Lung (tissue), 12 donors: ENCODE results near the gene MRPL27. TPM values are rescaled to one million over a fixed set of nuclear protein-coding genes. Genes with fewer than 3 reads are reported as not detected.

Source experiments
- ATAC-seq: fragments of 200-7000 bp; cut with Tn5 transposase; one replicate; pipeline ENCODE4 v1.9.1; 2020; ENCODE audit warnings: moderate number of reproducible peaks; ENCODE audit not compliant: insufficient read depth, low FRiP score
- DNase-seq, 3 donors: peaks; one replicate each; pipeline ENCODE4 v3.0.0-alpha.2; 2013 to 2017
- H3K27ac ChIP-seq, 2 donors: one replicate each; pipeline ENCODE4 v1.5.1; 2013; ENCODE audit warnings: mild to moderate bottlenecking in 2 of 2, moderate library complexity in 2 of 2, control low read depth in 1 of 2, inconsistent platforms in 1 of 2, low read depth in 1 of 2, low read length in 1 of 2
- H3K27me3 ChIP-seq, 3 donors: one replicate each; pipeline ENCODE4 v1.5.1; 2013; ENCODE audit warnings: low read length in 2 of 3; ENCODE audit not compliant: control insufficient read depth in 3 of 3, insufficient read depth in 3 of 3
- H3K36me3 ChIP-seq, 4 donors: one replicate each; pipeline ENCODE4 v1.5.1; 2013; ENCODE audit warnings: low read length in 4 of 4, mild to moderate bottlenecking in 1 of 4, moderate library complexity in 1 of 4; ENCODE audit not compliant: control insufficient read depth in 4 of 4, insufficient read depth in 4 of 4
- H3K4me1 ChIP-seq, 5 donors: one replicate each; pipeline ENCODE4 v1.5.1; 2013; ENCODE audit warnings: low read length in 5 of 5, mild to moderate bottlenecking in 2 of 5, moderate library complexity in 1 of 5; ENCODE audit not compliant: control insufficient read depth in 5 of 5, insufficient read depth in 5 of 5
- H3K4me3 ChIP-seq: one replicate; pipeline ENCODE4 v1.5.1; 2013; ENCODE audit warnings: mild to moderate bottlenecking, control low read depth, moderate library complexity
- H3K9ac ChIP-seq, 2 donors: one replicate each; pipeline ENCODE4 v1.5.1; 2013; ENCODE audit warnings: low read length in 2 of 2, control low read depth in 1 of 2; ENCODE audit not compliant: insufficient read depth in 1 of 2
- H3K9me3 ChIP-seq, 4 donors: one replicate each; pipeline ENCODE4 v1.5.1; 2013; ENCODE audit warnings: low read length in 3 of 4, mild to moderate bottlenecking in 1 of 4, moderate library complexity in 1 of 4; ENCODE audit not compliant: control insufficient read depth in 4 of 4, insufficient read depth in 3 of 4
- WGBS, 2 donors: extraction: QIAGEN DNeasy Blood & Tissue Kit; methylation state at CpG; one replicate each; pipeline ENCODE4 v1.1.7; 2013; 5-methylcytosine and 5-hydroxymethylcytosine counted together
- polyA plus RNA-seq, 2 donors: library from polyadenylated mRNA; stranded (reverse); fragments of 200-250 nt; gene quantifications; one replicate each; pipeline ENCODE4 v1.2.1, GENCODE V29; 2013
- total RNA-seq, 2 donors: library from RNA; depleted of rRNA in 1 of 2; stranded (reverse); fragments of >200 nt in 1 of 2; gene quantifications; one replicate each; pipeline ENCODE4 v1.2.1, GENCODE V29; 2014 to 2021
- TF ChIP-seq, protein P1 (sequence below): IDR thresholded peaks from 2 replicates; pipeline ENCODE4 v1.5.1; 2012; ENCODE audit warnings: mild to moderate bottlenecking; ENCODE audit errors: control extremely low read depth, extremely low read depth
- donor health status: control.
- donor health status: control.
- donor health status: Bipolar disorder and iron deficiency.
- donor health status: healthy.
- donor health status: DM: yes; HTN: yes; CAD: no.

The MRPL27 gene
- total and polyA plus RNA-seq, 4 donors = 33.5 to 176 (median 78.4) TPM

- H3K36me3 ChIP-seq = peaks cover 13 to 51% (median 29%) of the 10 kb centered on the region in 4 donors
- ATAC-seq = no peak
Observed at GRCh38 chr17:50381260-50381815, 8.4 kb upstream of the MRPL27 start.

GRCh38 chr17:50380369-50381259 lies 7.6 kb upstream of the MRPL27 start:
- Histone ChIP-seq H3K9ac (no peak overlapping the region), H3K4me3 (no peak overlapping the region), H3K27ac (no peak overlapping the region), H3K9me3 (no peaks in the 10 kb centered on the region), H3K4me1 (no peaks in the 10 kb centered on the region), H3K27me3 (no peaks in the 10 kb centered on the region), H3K36me3 (peaks cover 8 to 49% (median 27%) of the 10 kb centered on the region in 4 donors)
- DNase-seq (no peak), ATAC-seq (no peak)
- WGBS, 2 donors = 91 to 92% methylated on average over 13 of the region's 13 CpGs
- TF ChIP-seq, protein P1, sequence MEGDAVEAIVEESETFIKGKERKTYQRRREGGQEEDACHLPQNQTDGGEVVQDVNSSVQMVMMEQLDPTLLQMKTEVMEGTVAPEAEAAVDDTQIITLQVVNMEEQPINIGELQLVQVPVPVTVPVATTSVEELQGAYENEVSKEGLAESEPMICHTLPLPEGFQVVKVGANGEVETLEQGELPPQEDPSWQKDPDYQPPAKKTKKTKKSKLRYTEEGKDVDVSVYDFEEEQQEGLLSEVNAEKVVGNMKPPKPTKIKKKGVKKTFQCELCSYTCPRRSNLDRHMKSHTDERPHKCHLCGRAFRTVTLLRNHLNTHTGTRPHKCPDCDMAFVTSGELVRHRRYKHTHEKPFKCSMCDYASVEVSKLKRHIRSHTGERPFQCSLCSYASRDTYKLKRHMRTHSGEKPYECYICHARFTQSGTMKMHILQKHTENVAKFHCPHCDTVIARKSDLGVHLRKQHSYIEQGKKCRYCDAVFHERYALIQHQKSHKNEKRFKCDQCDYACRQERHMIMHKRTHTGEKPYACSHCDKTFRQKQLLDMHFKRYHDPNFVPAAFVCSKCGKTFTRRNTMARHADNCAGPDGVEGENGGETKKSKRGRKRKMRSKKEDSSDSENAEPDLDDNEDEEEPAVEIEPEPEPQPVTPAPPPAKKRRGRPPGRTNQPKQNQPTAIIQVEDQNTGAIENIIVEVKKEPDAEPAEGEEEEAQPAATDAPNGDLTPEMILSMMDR = no peak

More at GRCh38 chr17:50381260-50381815, 8.4 kb upstream of the MRPL27 start:
- Histone ChIP-seq H3K4me3 (no peak overlapping the region), H3K27me3 (no peaks in the 10 kb centered on the region), H3K27ac (no peak overlapping the region), H3K9me3 (no peaks in the 10 kb centered on the region), H3K4me1 (no peaks in the 10 kb centered on the region), H3K9ac (no peak overlapping the region)
- WGBS, 2 donors = 91 to 95% methylated on average over 7 of the region's 7 CpGs
- DNase-seq = no peak
- TF ChIP-seq, protein P1 = no peak

DNA sequence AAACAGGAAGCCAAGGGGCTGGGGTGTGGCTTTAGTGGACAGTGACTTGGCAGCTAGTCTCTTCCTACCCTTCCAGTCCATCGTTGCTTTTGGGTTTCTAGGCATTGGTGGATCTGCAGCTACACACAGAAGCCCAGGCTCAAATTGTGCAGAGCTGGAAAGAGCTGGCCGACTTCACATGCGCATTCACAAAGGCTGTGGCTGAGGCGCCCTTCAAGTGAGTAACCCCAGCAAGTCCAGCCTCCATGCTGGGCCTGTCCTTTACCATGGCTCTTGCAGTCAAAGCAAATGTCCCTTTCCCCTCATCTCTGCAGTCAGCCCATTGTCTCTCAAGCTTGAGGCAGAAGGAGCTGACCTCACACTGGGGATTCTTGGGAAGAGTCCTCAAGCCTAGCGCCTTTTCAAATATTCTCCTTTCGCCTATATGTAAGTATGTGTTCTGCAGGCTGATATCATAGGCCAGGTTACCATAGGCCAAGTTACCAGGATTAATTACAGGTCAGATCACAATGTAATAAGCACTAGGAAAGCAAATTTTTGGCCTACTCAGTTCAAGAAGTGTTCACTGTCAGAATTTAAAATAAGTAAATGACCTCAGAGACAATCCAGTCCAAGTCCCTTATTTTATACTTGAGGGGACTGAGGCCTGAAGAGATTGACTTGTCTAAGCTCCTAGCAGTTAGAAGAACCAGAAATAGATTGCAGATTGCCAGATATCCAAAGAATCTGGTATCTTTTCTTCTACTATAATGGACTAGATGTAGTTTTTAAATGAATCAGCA lies 6.6 kb upstream of the MRPL27 start:
- WGBS, 2 donors = 86 to 88% methylated on average over 6 of the region's 6 CpGs
- no peak overlapping the region for H3K27ac ChIP-seq
- H3K4me1 ChIP-seq = no peaks in the 10 kb centered on the region
- H3K4me3 ChIP-seq = no peak overlapping the region
- H3K27me3 ChIP-seq = no peaks in the 10 kb centered on the region
- DNase-seq = no peak
- no peak overlapping the region for H3K9ac ChIP-seq
- peaks cover 8 to 40% (median 21%) of the 10 kb centered on the region in 4 donors for H3K36me3 ChIP-seq
- ATAC-seq = no peak
- no peaks in the 10 kb centered on the region for H3K9me3 ChIP-seq
- TF ChIP-seq, protein P1 = no peak
